Body of pancreas (tissue), 4 donors: ENCODE measurements around the gene NSD2. TPM values are rescaled to one million over a fixed set of nuclear protein-coding genes. Genes with fewer than 3 reads are reported as not detected.

Experiments used
- ATAC-seq: fragments of 150-250 bp; one replicate; pipeline ENCODE4 v1.9.1; 2016
- DNase-seq, 4 donors: peaks; one replicate each; pipeline ENCODE4 v3.0.0-alpha.2; 2019
- H3K27ac ChIP-seq, 4 donors: fragments of 200-600 bp; sonication (generic); 1 replicate in 3 of 4; 2 replicates in 1 of 4; pipeline versions ENCODE4 v1.5.1 to v1.6.1; 2016 to 2019; ENCODE audit warnings: mild to moderate bottlenecking in 1 of 4, mixed read lengths in 1 of 4, moderate library complexity in 1 of 4
- H3K27me3 ChIP-seq, 2 donors: fragments of 200-600 bp; sonication (generic); one replicate each; pipeline ENCODE4 v1.6.0; 2016; ENCODE audit warnings: mild to moderate bottlenecking in 1 of 2
- H3K36me3 ChIP-seq, 2 donors: fragments of 200-600 bp; sonication (generic); replicated peaks in 1 of 2; 2 replicates each; pipeline ENCODE4 v1.5.1; 2016; ENCODE audit warnings: low read depth in 2 of 2; ENCODE audit not compliant: insufficient read depth in 1 of 2
- H3K4me1 ChIP-seq: fragments of 200-600 bp; sonication (generic); one replicate; pipeline ENCODE4 v1.6.0; 2016
- H3K4me3 ChIP-seq, 2 donors: fragments of 200-600 bp; sonication (generic); 1 replicate in 1 of 2; 2 replicates in 1 of 2; pipeline ENCODE4 v1.5.1; 2016 to 2019
- H3K9me3 ChIP-seq, 3 donors: fragments of 200-600 bp; sonication (generic); 1 replicate in 2 of 3; 2 replicates in 1 of 3; pipeline ENCODE4 v1.5.1; 2016
- POLR2A ChIP-seq, 3 donors: fragments of 450-650 bp; IDR thresholded peaks; one replicate each; pipeline ENCODE4 v1.6.1; 2016; ENCODE audit warnings: antibody characterized with exemption in 3 of 3, mild to moderate bottlenecking in 2 of 3
- WGBS, 2 donors: methylation state at CpG; one replicate each; pipeline ENCODE4 v1.1.5; 2017; 5-methylcytosine and 5-hydroxymethylcytosine counted together
- intact Hi-C: fragments of 100-400 bp; cut with DNase I; formaldehyde crosslinking; loops from one replicate; pipeline ENCODE4 v1.15.1; 2023
- total RNA-seq, 2 donors: library from RNA; depleted of rRNA; stranded (reverse); fragments of >200 nt; gene quantifications; one replicate each; pipeline ENCODE4 v1.1.0, GENCODE V29; 2016
- TF ChIP-seq, protein P1 (sequence below), 7 experiments: fragments of 450-650 bp in 4 of 7; fragments of 200-600 bp in 3 of 7; sonication (generic) in 3 of 7; IDR thresholded peaks; one replicate each; pipeline ENCODE4 v1.5.1; 2016 to 2019; ENCODE audit warnings: antibody characterized with exemption in 7 of 7

Gene NSD2
- total RNA-seq, 2 donors from 2014 or later: 38.1 to 40.2 TPM

DNA sequence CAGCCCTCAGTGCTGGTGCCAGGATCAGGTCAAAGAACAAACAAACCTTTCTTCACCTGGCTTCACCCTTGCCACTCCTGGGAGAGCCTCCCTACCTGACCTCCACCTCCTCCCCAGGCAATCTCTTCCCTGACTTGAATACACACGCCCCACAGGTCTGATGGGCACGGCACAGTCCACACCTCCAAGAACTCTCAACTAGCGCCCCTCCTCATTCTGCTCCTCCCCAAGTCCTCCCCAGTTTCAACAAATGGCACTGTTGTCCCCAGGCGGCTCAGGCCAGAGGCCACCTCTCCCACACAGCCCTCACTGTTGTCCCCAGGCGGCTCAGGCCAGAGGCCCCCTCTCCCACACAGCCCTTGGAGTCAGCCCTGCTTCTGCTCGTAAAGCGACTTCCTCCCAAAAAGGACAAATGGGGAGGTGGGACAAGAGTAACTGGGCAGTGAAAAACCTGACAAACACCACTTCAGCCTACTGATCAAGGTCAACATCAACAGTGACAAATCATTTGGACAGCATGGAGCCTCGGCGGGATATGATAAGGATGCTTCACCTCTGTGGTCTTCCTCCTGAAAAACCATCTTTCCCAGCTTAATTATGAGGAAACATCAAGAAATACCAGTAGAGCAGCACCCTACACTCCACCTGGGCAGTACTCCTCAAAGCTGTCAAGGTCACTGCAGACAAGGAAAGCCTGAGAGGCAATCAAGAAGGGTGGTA lies 18.1 kb upstream of the NSD2 start:
- 62 to 63% methylated on average over 7 to 9 of the region's 9 CpGs for WGBS, 2 donors
- Histone ChIP-seq H3K27ac (no peak overlapping the region), H3K4me3 (no peak overlapping the region), H3K9me3 (no peaks in the 10 kb centered on the region), H3K36me3 (no peaks in the 10 kb centered on the region), H3K27me3 (no peaks in the 10 kb centered on the region), H3K4me1 (peaks cover 59% of the 10 kb centered on the region)
- TF ChIP-seq, protein P1, sequence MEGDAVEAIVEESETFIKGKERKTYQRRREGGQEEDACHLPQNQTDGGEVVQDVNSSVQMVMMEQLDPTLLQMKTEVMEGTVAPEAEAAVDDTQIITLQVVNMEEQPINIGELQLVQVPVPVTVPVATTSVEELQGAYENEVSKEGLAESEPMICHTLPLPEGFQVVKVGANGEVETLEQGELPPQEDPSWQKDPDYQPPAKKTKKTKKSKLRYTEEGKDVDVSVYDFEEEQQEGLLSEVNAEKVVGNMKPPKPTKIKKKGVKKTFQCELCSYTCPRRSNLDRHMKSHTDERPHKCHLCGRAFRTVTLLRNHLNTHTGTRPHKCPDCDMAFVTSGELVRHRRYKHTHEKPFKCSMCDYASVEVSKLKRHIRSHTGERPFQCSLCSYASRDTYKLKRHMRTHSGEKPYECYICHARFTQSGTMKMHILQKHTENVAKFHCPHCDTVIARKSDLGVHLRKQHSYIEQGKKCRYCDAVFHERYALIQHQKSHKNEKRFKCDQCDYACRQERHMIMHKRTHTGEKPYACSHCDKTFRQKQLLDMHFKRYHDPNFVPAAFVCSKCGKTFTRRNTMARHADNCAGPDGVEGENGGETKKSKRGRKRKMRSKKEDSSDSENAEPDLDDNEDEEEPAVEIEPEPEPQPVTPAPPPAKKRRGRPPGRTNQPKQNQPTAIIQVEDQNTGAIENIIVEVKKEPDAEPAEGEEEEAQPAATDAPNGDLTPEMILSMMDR (IDR thresholded peaks at IDR 0.05): no peak
- no peak for TF ChIP-seq POLR2A (IDR thresholded peaks at IDR 0.05)
- intact Hi-C loops: loop anchor here (10.0 kb wide), 1 partner anchor 52 kb away; no protein-coding TSS in a partner anchor
- DNase-seq (no peak), ATAC-seq (no peak)

DNA sequence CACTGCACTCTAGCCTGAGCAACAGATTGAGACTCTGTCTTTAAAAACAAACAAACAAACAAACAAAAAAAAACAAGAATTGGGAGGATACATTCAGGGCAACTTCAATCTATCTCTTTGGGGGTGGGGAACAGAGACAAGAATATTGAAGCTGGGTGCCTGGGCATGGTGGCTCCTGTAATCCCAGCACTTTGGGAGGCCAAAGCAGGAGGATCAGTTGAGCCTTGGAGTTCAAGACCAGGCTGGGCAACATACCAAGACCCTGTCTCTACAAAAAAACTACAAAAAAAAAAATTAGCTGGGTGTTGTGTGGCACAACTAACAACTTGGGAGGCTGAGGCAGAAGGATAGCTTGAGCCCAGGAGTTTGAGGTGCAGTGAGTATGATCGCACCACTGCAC lies 16.4 kb upstream of the NSD2 start:
- peak overlapping the region in 2 of 4 donors; percentile 81 to 85 for H3K27ac ChIP-seq
- peak overlapping the region in 1 of 2 donors; percentile 83 for H3K4me3 ChIP-seq
- ATAC-seq: no peak
- no peaks in the 10 kb centered on the region for H3K27me3 ChIP-seq
- 33 to 42% methylated on average over 1 of the region's 1 CpG for WGBS, 2 donors
- DNase-seq: no peak
- no peak for TF ChIP-seq POLR2A (IDR thresholded peaks at IDR 0.05)
- TF ChIP-seq, protein P1 (IDR thresholded peaks at IDR 0.05): no peak
- no peaks in the 10 kb centered on the region for H3K36me3 ChIP-seq
- peaks cover 59% of the 10 kb centered on the region for H3K4me1 ChIP-seq
- H3K9me3 ChIP-seq: no peaks in the 10 kb centered on the region
- intact Hi-C loops: loop anchor here (10.0 kb wide), 1 partner anchor 50 kb away; no protein-coding TSS in a partner anchor

DNA sequence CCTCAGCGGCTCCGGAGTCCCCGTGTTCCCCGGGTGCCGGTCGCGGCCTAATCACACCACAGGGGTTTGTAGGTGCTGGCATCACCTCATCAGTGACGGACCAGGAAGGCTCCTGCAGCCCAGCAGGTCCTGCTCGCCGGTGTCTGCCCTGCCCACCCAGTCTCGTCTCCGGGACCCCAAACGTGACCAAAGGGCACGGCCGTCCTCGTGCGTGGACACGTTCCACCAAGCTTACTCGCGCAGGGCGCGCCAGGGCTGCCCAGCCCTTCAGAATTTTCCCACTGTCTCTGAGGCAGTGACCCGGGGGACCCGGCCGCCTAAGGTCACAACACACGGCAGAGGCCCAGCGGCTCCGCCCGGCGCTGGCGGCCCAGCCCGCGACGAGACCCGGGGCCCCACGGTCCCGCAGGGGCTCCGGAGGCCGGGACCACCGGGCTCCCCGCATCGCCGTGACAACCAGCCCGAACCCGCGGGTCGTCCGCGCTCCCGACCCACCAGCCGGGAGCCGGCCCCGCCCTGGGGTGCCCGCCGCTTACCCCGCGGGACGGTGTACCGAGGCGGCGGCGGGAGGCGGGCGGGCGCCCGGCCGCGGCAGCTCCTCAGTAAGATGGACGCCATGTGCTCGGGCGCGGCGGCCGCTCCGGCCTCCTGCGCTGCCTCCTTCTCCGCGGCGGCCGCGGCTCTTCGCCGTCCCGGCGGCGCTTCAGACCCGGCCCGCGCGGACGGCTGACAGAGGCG lies 15.7 kb upstream of the NSD2 start:
- peak; percentile 33 for ATAC-seq
- Histone ChIP-seq H3K27me3 (no peaks in the 10 kb centered on the region), H3K27ac (peak overlapping the region; percentile 66 to 85 (median 83)), H3K4me3 (peak overlapping the region; percentile 23 to 83), H3K4me1 (peaks cover 59% of the 10 kb centered on the region), H3K9me3 (no peaks in the 10 kb centered on the region), H3K36me3 (no peaks in the 10 kb centered on the region)
- TF ChIP-seq, protein P1 (IDR thresholded peaks at IDR 0.05): no peak
- no peak for TF ChIP-seq POLR2A (IDR thresholded peaks at IDR 0.05)
- WGBS, 2 donors: 0% methylated on average over 78 of the region's 92 CpGs; no CpG with 5 or more reads in 1 of the 2 donors
- peak; percentile 26 to 34 (median 33) for DNase-seq
- intact Hi-C loops: loop anchor here (10.0 kb wide), 1 partner anchor 49 kb away; no protein-coding TSS in a partner anchor

- H3K9me3 ChIP-seq: no peaks in the 10 kb centered on the region
- peak; percentile 73 to 79 (median 79) for TF ChIP-seq POLR2A (IDR thresholded peaks at IDR 0.05)
- TF ChIP-seq, protein P1 (IDR thresholded peaks at IDR 0.05): peak in 4 of 7 experiments; percentile 6 to 25 (median 18)
- H3K27ac ChIP-seq: peak within 1 kb of the TSS; percentile 66 to 85 (median 83)
- WGBS, 2 donors: 0% methylated on average over 97 of the region's 107 CpGs; no CpG with 5 or more reads in 1 of the 2 donors
- H3K4me1 ChIP-seq: peaks cover 52% of the 10 kb centered on the region
- ATAC-seq (peak; percentile 97), DNase-seq (peak; percentile 96 to 97 (median 97))
- intact Hi-C loops: loop anchor here (10.0 kb wide), 1 partner anchor 48 kb away; no protein-coding TSS in a partner anchor
- no peaks in the 10 kb centered on the region for H3K27me3 ChIP-seq
- H3K36me3 ChIP-seq: no peaks in the 10 kb centered on the region
- H3K4me3 ChIP-seq: peak within 1 kb of the TSS; percentile 33 to 83
Observed at GRCh38 chr4:1856071-1856942, 14.9 kb upstream of the NSD2 start, which contains the start of gene LETM1. Gene LETM1, minus strand, starts transcription at chr4:1856156. Its CDS starts 206 bp downstream, at chr4:1855950.
